ENCODE data around the gene DLL3. TPM values are rescaled to one million over a fixed set of nuclear protein-coding genes. Genes with fewer than 3 reads are reported as not detected.

Gene DLL3
- 6.8 to 11.9 TPM (median 11.2 TPM) in 5 replicates for total RNA-seq (2022; extraction: Qiagen RNA extraction)

GRCh38 chr19:39498798-39499642, at the start of gene DLL3:
DLL3 (plus strand) TSS chr19:39498947; CDS start chr19:39498975, 28 bp downstream.

GRCh38 chr19:39480337-39481228, 18.2 kb upstream of the DLL3 start, which contains the start of gene TIMM50:
TIMM50 (plus strand) TSS chr19:39480838; CDS start chr19:39480854, 16 bp downstream.

GRCh38 chr19:39514840-39515550, 16.2 kb downstream of the DLL3 start, which contains the start of gene SELENOV:
SELENOV (plus strand) TSS chr19:39515139; CDS start chr19:39515213, 74 bp downstream.

GRCh38 chr19:39532233-39533002, 33.7 kb downstream of the DLL3 start, which contains the start of gene EID2B:
EID2B (minus strand) TSS chr19:39532852; CDS start chr19:39532802, 50 bp downstream.

GRCh38 chr19:39539518-39540332, 41.0 kb downstream of the DLL3 start, which contains the start of gene EID2:
EID2 (minus strand) TSS chr19:39540161; CDS start chr19:39540079, 82 bp downstream.

Other genes with a start within 250 kb of the DLL3 start
- gene IFNL2, start 230.6 kb upstream of the DLL3 start, total RNA-seq (2022; extraction: Qiagen RNA extraction): 0.12 TPM in 1 of 5 replicates, not detected in the others
- 0.15 to 0.42 TPM (median 0.32 TPM) in 4 of 5 replicates, not detected in the other for gene IFNL1, start 202.5 kb upstream of the DLL3 start, total RNA-seq (2022; extraction: Qiagen RNA extraction)
- gene LRFN1, start 178.1 kb upstream of the DLL3 start, total RNA-seq (2022; extraction: Qiagen RNA extraction): 7.9 to 13.4 TPM (median 12.3 TPM) in 5 replicates
- 0.21 to 0.48 TPM (median 0.39 TPM) in 4 of 5 replicates, not detected in the other for gene GMFG, start 162.9 kb upstream of the DLL3 start, total RNA-seq (2022; extraction: Qiagen RNA extraction)
- gene SAMD4B, start 156.5 kb upstream of the DLL3 start, total RNA-seq (2022; extraction: Qiagen RNA extraction): 121 to 183 TPM (median 177 TPM) in 5 replicates
- gene PAF1, start 107.8 kb upstream of the DLL3 start, total RNA-seq (2022; extraction: Qiagen RNA extraction): 69.8 to 73.4 TPM (median 72.4 TPM) in 5 replicates
- 61.9 to 70.6 TPM (median 65.2 TPM) in 5 replicates for gene MED29, start 107.6 kb upstream of the DLL3 start, total RNA-seq (2022; extraction: Qiagen RNA extraction)
- gene ZFP36, start 92.1 kb upstream of the DLL3 start, total RNA-seq (2022; extraction: Qiagen RNA extraction): 65.6 to 124 TPM (median 101 TPM) in 5 replicates
- 44.3 to 72.0 TPM (median 62.7 TPM) in 5 replicates for gene PLEKHG2, start 86.3 kb upstream of the DLL3 start, total RNA-seq (2022; extraction: Qiagen RNA extraction)
- 6,027 to 7,937 TPM (median 7,455 TPM) in 5 replicates for gene RPS16, start 63.0 kb upstream of the DLL3 start, total RNA-seq (2022; extraction: Qiagen RNA extraction)
- gene SUPT5H, start 53.4 kb upstream of the DLL3 start, total RNA-seq (2022; extraction: Qiagen RNA extraction): 176 to 203 TPM (median 194 TPM) in 5 replicates
- gene TIMM50, start 18.1 kb upstream of the DLL3 start, total RNA-seq (2022; extraction: Qiagen RNA extraction): 165 to 230 TPM (median 217 TPM) in 5 replicates
- not detected in 5 replicates for gene SELENOV, start 16.2 kb downstream of the DLL3 start, total RNA-seq (2022; extraction: Qiagen RNA extraction)
- 8.4 to 10.2 TPM (median 8.7 TPM) in 5 replicates for gene EID2B, start 33.9 kb downstream of the DLL3 start, total RNA-seq (2022; extraction: Qiagen RNA extraction)
- 33.7 to 46.9 TPM (median 42.4 TPM) in 5 replicates for gene EID2, start 41.2 kb downstream of the DLL3 start, total RNA-seq (2022; extraction: Qiagen RNA extraction)
- gene LGALS13, start 103.6 kb downstream of the DLL3 start, total RNA-seq (2022; extraction: Qiagen RNA extraction): not detected in 5 replicates
- not detected in 5 replicates for gene LGALS16, start 157.0 kb downstream of the DLL3 start, total RNA-seq (2022; extraction: Qiagen RNA extraction)
- not detected in 5 replicates for gene LGALS14, start 205.5 kb downstream of the DLL3 start, total RNA-seq (2022; extraction: Qiagen RNA extraction)
- not detected in 5 replicates for gene CLC, start 239.1 kb downstream of the DLL3 start, total RNA-seq (2022; extraction: Qiagen RNA extraction)